K562 (cell line): ENCODE results near the gene PLXNB2. TPM values are rescaled to one million over a fixed set of nuclear protein-coding genes. Genes with fewer than 3 reads are reported as not detected.

Experiments
- ATAC-seq: fragments of 200-7000 bp; cut with Tn5 transposase; 3 replicates; pipeline ENCODE4 v1.9.1; 2020; ENCODE audit warnings: moderate library complexity
- BruUV-seq: library from RNA; stranded (reverse); fragments of 400-500 nt; replicated peaks from 2 replicates; lab custom pipeline; 2021; lab: Mats Ljungman, UMichigan
- CTCF ChIA-PET: fragments of 300-600 bp; formaldehyde crosslinking; extraction: SDS; loops from one replicate; lab custom pipeline; 2021; ENCODE audit warnings: low intra/inter-chr PET ratio; lab: Yijun Ruan, JAX
- POLR2A ChIA-PET: fragments of 300-600, 350-650 bp; sonication (Branson Sonifier 250); formaldehyde crosslinking; extraction: SDS; loops from one replicate; lab custom pipeline; 2021; ENCODE audit warnings: antibody characterized with exemption, inconsistent platforms; lab: Yijun Ruan, JAX
- DNase-seq, 4 experiments: peaks; one replicate each; pipeline versions ENCODE4 v3.0.0 to v3.0.0-alpha.2; 2011 to 2018; ENCODE audit warnings: low spot score in 3 of 4, mixed read lengths in 3 of 4; ENCODE audit errors: extremely low read depth in 1 of 4
- FAIRE-seq: peaks from 2 replicates; lab custom pipeline; 2011; peaks lifted over from hg19 to GRCh38; lab: Jason Lieb, UNC
- H2AFZ ChIP-seq: 2 replicates; pipeline ENCODE4 v1.6.0; 2011; ENCODE audit warnings: low read depth, low read length, control low read depth, inconsistent platforms
- H3K27ac ChIP-seq: fragments of 200-600 bp; 3 replicates; pipeline ENCODE4 v1.8.0; 2011; ENCODE audit warnings: low read depth, mild to moderate bottlenecking, control low read depth, inconsistent platforms, low read length, moderate library complexity, mixed read lengths; ENCODE audit errors: extremely low read depth
- H3K27me3 ChIP-seq, 2 experiments: fragments of 300-600 bp in 1 of 2; 2 replicates in 1 of 2; 3 replicates in 1 of 2; pipeline versions ENCODE4 v1.6.0 to v1.8.0; 2011; ENCODE audit warnings: inconsistent platforms in 2 of 2, low read length in 2 of 2, mild to moderate bottlenecking in 1 of 2, mixed read lengths in 1 of 2, moderate library complexity in 1 of 2; ENCODE audit not compliant: control insufficient read depth in 2 of 2, insufficient read depth in 2 of 2
- H3K36me3 ChIP-seq: fragments of 300-600 bp; 3 replicates; pipeline ENCODE4 v1.8.0; 2011; ENCODE audit warnings: mild to moderate bottlenecking, low read length, inconsistent platforms; ENCODE audit not compliant: control insufficient read depth, insufficient read depth
- H3K4me1 ChIP-seq, 2 experiments: fragments of 200-600 bp in 1 of 2; replicated peaks in 1 of 2; 2 replicates in 1 of 2; 3 replicates in 1 of 2; pipeline versions ENCODE4 v1.5.1 to v1.8.0; 2011; ENCODE audit warnings: inconsistent platforms in 2 of 2, low read length in 2 of 2, mild to moderate bottlenecking in 1 of 2, mixed read lengths in 1 of 2, moderate library complexity in 1 of 2; ENCODE audit not compliant: control insufficient read depth in 2 of 2, insufficient read depth in 2 of 2
- H3K4me2 ChIP-seq: 2 replicates; pipeline ENCODE4 v1.6.1; 2011; ENCODE audit warnings: low read length, control low read depth, inconsistent platforms, mixed read lengths; ENCODE audit not compliant: insufficient read depth
- H3K4me3 ChIP-seq: fragments of 200-600 bp; sonication (generic), shearing (Covaris generic); 2 replicates; pipeline ENCODE4 v1.5.1; 2016; ENCODE audit warnings: control low read depth, inconsistent platforms
- H3K79me2 ChIP-seq: fragments of 200-600 bp; 3 replicates; pipeline ENCODE4 v1.8.0; 2011; ENCODE audit warnings: low read length, inconsistent platforms; ENCODE audit not compliant: control insufficient read depth, insufficient read depth
- H3K9ac ChIP-seq, 2 experiments: 2 replicates each; pipeline versions ENCODE4 v1.6.0 to v1.6.1; 2011; ENCODE audit warnings: low read depth in 2 of 2, low read length in 2 of 2, control low read depth in 1 of 2, inconsistent platforms in 1 of 2, mild to moderate bottlenecking in 1 of 2, mixed read lengths in 1 of 2; ENCODE audit not compliant: insufficient read depth in 1 of 2
- H3K9me1 ChIP-seq: one replicate; pipeline ENCODE4 v1.6.0; 2011; ENCODE audit warnings: inconsistent platforms, mild to moderate bottlenecking, low read length, moderate library complexity; ENCODE audit not compliant: control insufficient read depth, insufficient read depth
- H3K9me3 ChIP-seq: replicated peaks from 2 replicates; pipeline ENCODE4 v1.5.1; 2011; ENCODE audit warnings: low read depth, low read length, inconsistent platforms; ENCODE audit not compliant: control insufficient read depth, insufficient read depth
- H4K20me1 ChIP-seq: replicated peaks from 2 replicates; pipeline ENCODE4 v1.6.1; 2011; ENCODE audit warnings: low read length, inconsistent platforms, mixed read lengths; ENCODE audit not compliant: control insufficient read depth, insufficient read depth
- ARID1B ChIP-seq: fragments of 450-650 bp; IDR thresholded peaks from 2 replicates; pipeline ENCODE4 v1.6.1; 2016; ENCODE audit warnings: antibody characterized with exemption, mild to moderate bottlenecking, inconsistent platforms
- BMI1 ChIP-seq: fragments of 150-350 bp; IDR thresholded peaks from 2 replicates; pipeline ENCODE4 v1.6.1; 2014; ENCODE audit warnings: low read length
- CAMTA2 ChIP-seq: fragments of 250-450 bp; sonication (Bioruptor Pico); conservative IDR thresholded peaks from 2 replicates; pipeline ENCODE4 v1.5.1; 2022
- CBFA2T3 ChIP-seq: fragments of 450-650 bp; IDR thresholded peaks from 2 replicates; pipeline ENCODE4 v1.6.1; 2017
- CREM ChIP-seq: IDR thresholded peaks from 2 replicates; pipeline ENCODE4 v1.6.1; 2014; ENCODE audit warnings: antibody characterized with exemption, low read depth
- CTBP1 ChIP-seq: fragments of 450-650 bp; IDR thresholded peaks from 2 replicates; pipeline ENCODE4 v1.6.1; 2016; ENCODE audit warnings: borderline replicate concordance
- DACH1 ChIP-seq: fragments of 450-650 bp; IDR thresholded peaks from 2 replicates; pipeline ENCODE4 v1.6.1; 2018; ENCODE audit not compliant: partially characterized antibody
- ETV1 ChIP-seq: fragments of 450-650 bp; conservative IDR thresholded peaks from 2 replicates; pipeline ENCODE4 v1.6.1; 2016; ENCODE audit warnings: missing genetic modification characterization, control low read depth, low read depth, missing compliant biosample characterization
- LEF1 ChIP-seq: fragments of 450-650 bp; IDR thresholded peaks from 2 replicates; pipeline ENCODE4 v1.6.1; 2016; ENCODE audit warnings: mild to moderate bottlenecking
- MAZ ChIP-seq, 2 experiments: fragments of 450-650 bp in 1 of 2; sonication (generic) in 1 of 2; formaldehyde crosslinking; IDR thresholded peaks in 1 of 2; conservative IDR thresholded peaks in 1 of 2; 2 replicates each; pipeline versions ENCODE4 v1.4.0 to v1.5.0; 2020; ENCODE audit warnings: mild to moderate bottlenecking in 1 of 2, missing genetic modification reagents in 1 of 2
- MCM5 ChIP-seq: fragments of 450-650 bp; IDR thresholded peaks from 2 replicates; pipeline ENCODE4 v1.6.1; 2016; ENCODE audit warnings: low read depth
- MCM7 ChIP-seq, 2 experiments: fragments of 450-650 bp; IDR thresholded peaks; 2 replicates each; pipeline ENCODE4 v1.6.1; 2016 to 2018
- PHF8 ChIP-seq: fragments of 200-600 bp; sonication (generic); IDR thresholded peaks from 2 replicates; pipeline ENCODE4 v1.6.1; 2012; ENCODE audit warnings: mixed run types, mild to moderate bottlenecking, inconsistent platforms, low read length, moderate library complexity, borderline replicate concordance
- RBFOX2 ChIP-seq: fragments of 200-400 bp; formaldehyde crosslinking; IDR thresholded peaks from 2 replicates; pipeline ENCODE4 v1.6.1; 2017; ENCODE audit warnings: low read depth, mild to moderate bottlenecking, low read length, moderate library complexity
- RNF2 ChIP-seq: sonication (generic); IDR thresholded peaks from 2 replicates; pipeline ENCODE4 v1.6.1; 2016
- TBP ChIP-seq: optimal IDR thresholded peaks from 2 replicates; pipeline ENCODE3; 2011; ENCODE audit warnings: low read depth, low read length, improper control_type of control experiment
- TEAD2 ChIP-seq: fragments of 450-650 bp; IDR thresholded peaks from 2 replicates; pipeline ENCODE4 v1.6.1; 2016; ENCODE audit warnings: missing genetic modification characterization, control low read depth, missing compliant biosample characterization
- YBX1 ChIP-seq: fragments of 450-650 bp; IDR thresholded peaks from 2 replicates; pipeline ENCODE4 v1.7.1; 2016; ENCODE audit warnings: mild to moderate bottlenecking
- ZNF12 ChIP-seq: sonication (generic); formaldehyde crosslinking; IDR thresholded peaks from 2 replicates; pipeline ENCODE4 v1.4.0; 2020; ENCODE audit warnings: mild to moderate bottlenecking, missing genetic modification reagents
- ZNF263 ChIP-seq: sonication (generic); formaldehyde crosslinking; IDR thresholded peaks from 2 replicates; pipeline ENCODE4 v1.8.0; 2022; ENCODE audit warnings: mild to moderate bottlenecking, missing genetic modification reagents, borderline replicate concordance
- WGBS: fragments of 100-300 bp; shearing (Covaris generic); methylation state at CpG from one replicate; pipeline ENCODE4 v1.1.6; 2016; ENCODE audit warnings: low coverage, mixed read lengths; ENCODE audit not compliant: insufficient coverage; ENCODE audit errors: missing lambda C conversion rate; 5-methylcytosine and 5-hydroxymethylcytosine counted together
- in situ Hi-C: fragments of 300-500 bp; cut with MboI; formaldehyde crosslinking; loops from 4 replicates; pipeline ENCODE4 v1.15.0; 2018; ENCODE audit warnings: inconsistent platforms, mixed read lengths
- intact Hi-C: fragments of 100-400 bp; cut with micrococcal nuclease; formaldehyde crosslinking; loops from 2 replicates; pipeline ENCODE4 v1.14.2; 2022
- polyA plus RNA-seq, 8 experiments: library from polyadenylated mRNA; depleted of rRNA in 4 of 8; stranded (reverse) in 5 of 8; unstranded in 3 of 8; fragments of >200 nt; fragmentation: Nextera tagmentation in 2 of 8; fragmentation: Illumina TruSeq in 1 of 8; extraction: Ambion mirVana in 2 of 8; extraction: Trizol in 1 of 8; gene quantifications; 2 replicates each; pipeline versions ENCODE4 v1.2.1 to v1.2.3, GENCODE V29; 2011 to 2014; ENCODE audit warnings: inconsistent platforms in 1 of 8, missing spikeins in 1 of 8
- total RNA-seq, 7 experiments: library from RNA; depleted of rRNA in 6 of 7; stranded (reverse); fragments of >200 nt in 6 of 7; fragmentation: Illumina TruSeq in 2 of 7; extraction: Trizol in 2 of 7; gene quantifications; 2 replicates each; pipeline versions ENCODE4 v1.2.1 to v1.2.3, GENCODE V29; 2011 to 2021; ENCODE audit warnings: low replicate concordance in 1 of 7
- TF ChIP-seq, protein P1 (sequence below): sonication (generic); formaldehyde crosslinking; IDR thresholded peaks from 2 replicates; pipeline ENCODE4 v1.8.1; 2022; ENCODE audit warnings: missing genetic modification reagents
- TF ChIP-seq, protein P2 (sequence below): fragments of 200-800 bp; sonication (Bioruptor generic); IDR thresholded peaks from 2 replicates; pipeline ENCODE4 v1.6.1; 2017; ENCODE audit warnings: missing genetic modification characterization, missing compliant biosample characterization
- TF ChIP-seq, protein P3 (sequence below): sonication (generic); formaldehyde crosslinking; IDR thresholded peaks from 2 replicates; pipeline ENCODE4 v1.8.0; 2022; ENCODE audit warnings: missing genetic modification reagents, mild to moderate bottlenecking, moderate library complexity, borderline replicate concordance

The PLXNB2 gene
- total and polyA plus RNA-seq, 9 of the 15 experiments (the other 6 are each of a cell fraction or from before 2014, with no cell fraction given), result 0.15 to 45.1 (median 13.6) TPM

DNA sequence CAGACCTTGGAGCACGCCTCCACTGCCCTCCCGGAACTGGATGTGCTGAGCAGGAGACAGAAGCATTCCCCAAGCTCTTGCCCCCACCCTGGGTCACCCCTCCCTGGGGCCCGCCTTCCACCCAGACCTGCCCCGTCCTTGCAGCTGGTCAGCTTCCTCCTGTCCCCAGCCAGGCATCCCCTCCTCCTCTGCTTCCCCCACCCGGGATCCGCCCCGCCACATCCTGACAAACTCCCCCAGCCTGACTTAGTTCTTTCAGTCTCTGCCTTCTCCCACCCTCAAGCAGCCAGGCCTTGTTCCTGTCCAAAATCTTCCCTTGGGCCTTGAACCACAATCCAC is 1.1 kb upstream of the PLXNB2 start:
- DNase-seq (peak; percentile 54 to 82 (median 66)), ATAC-seq (peak; percentile 72), FAIRE-seq (peak; percentile 69)
- no TSS peak for BruUV-seq
- in situ Hi-C loops, result no loop called here
- Histone ChIP-seq H3K27me3 (no peaks in the 10 kb centered on the region), H3K27ac (peak overlapping the region; percentile 57), H3K4me3 (no peak overlapping the region), H3K4me1 (peaks cover 34 to 86% of the 10 kb centered on the region in 2 experiments), H4K20me1 (no peaks in the 10 kb centered on the region), H3K9me1 (no peaks in the 10 kb centered on the region), H3K9me3 (no peaks in the 10 kb centered on the region), H3K36me3 (no peaks in the 10 kb centered on the region), H3K9ac (peak overlapping the region in 1 of 2 experiments; percentile 83; a peak in 2 of 4 replicates), H3K79me2 (peaks cover 34% of the 10 kb centered on the region), H2AFZ (no peak overlapping the region), H3K4me2 (peak overlapping the region; percentile 17)
- WGBS, result no CpG with 5 or more reads among the region's 7 CpGs
- intact Hi-C loops, result no loop called here
- POLR2A ChIA-PET, result interaction anchor here (0.5 to 1.1 kb wide), 2 partner anchors 12 to 14 kb away, joined by 4 to 5 read pairs; no protein-coding TSS in a partner anchor
- CTCF ChIA-PET, result no interaction called here
- TF ChIP-seq BMI1, result no peak
- TF ChIP-seq DACH1, result peak; percentile 32
- 0 out of 2 replicates have a peak, but pooled peaks have one; percentile 30 for TF ChIP-seq CBFA2T3
- TF ChIP-seq, protein P1, sequence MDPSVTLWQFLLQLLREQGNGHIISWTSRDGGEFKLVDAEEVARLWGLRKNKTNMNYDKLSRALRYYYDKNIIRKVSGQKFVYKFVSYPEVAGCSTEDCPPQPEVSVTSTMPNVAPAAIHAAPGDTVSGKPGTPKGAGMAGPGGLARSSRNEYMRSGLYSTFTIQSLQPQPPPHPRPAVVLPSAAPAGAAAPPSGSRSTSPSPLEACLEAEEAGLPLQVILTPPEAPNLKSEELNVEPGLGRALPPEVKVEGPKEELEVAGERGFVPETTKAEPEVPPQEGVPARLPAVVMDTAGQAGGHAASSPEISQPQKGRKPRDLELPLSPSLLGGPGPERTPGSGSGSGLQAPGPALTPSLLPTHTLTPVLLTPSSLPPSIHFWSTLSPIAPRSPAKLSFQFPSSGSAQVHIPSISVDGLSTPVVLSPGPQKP (CRISPR knock-in tag), result no peak
- TF ChIP-seq MCM5, result no peak
- peak; percentile 33; the same call in 1 of the 2 replicates for TF ChIP-seq RBFOX2
- TF ChIP-seq ETV1 (tag), result peak; percentile 67
- TF ChIP-seq CAMTA2 (CRISPR knock-in tag), result no peak
- 0 out of 2 replicates have a peak, but pooled peaks have one; percentile 0 for TF ChIP-seq PHF8
- peak; percentile 29 to 63; a peak in 2 of 4 replicates for TF ChIP-seq MAZ (CRISPR knock-in tag; conservative IDR thresholded peaks at IDR 0.05 in 1 of 2, IDR thresholded peaks at IDR 0.05 in 1 of 2)
- peak; percentile 14; the same call in 1 of the 2 replicates for TF ChIP-seq CREM
- peak; percentile 19; the same call in 1 of the 2 replicates for TF ChIP-seq CTBP1
- TF ChIP-seq TBP, result peak; percentile 29
- peak; percentile 59; the same call in 1 of the 2 replicates for TF ChIP-seq RNF2
- no peak for TF ChIP-seq ZNF12 (CRISPR knock-in tag)
- TF ChIP-seq, protein P2, sequence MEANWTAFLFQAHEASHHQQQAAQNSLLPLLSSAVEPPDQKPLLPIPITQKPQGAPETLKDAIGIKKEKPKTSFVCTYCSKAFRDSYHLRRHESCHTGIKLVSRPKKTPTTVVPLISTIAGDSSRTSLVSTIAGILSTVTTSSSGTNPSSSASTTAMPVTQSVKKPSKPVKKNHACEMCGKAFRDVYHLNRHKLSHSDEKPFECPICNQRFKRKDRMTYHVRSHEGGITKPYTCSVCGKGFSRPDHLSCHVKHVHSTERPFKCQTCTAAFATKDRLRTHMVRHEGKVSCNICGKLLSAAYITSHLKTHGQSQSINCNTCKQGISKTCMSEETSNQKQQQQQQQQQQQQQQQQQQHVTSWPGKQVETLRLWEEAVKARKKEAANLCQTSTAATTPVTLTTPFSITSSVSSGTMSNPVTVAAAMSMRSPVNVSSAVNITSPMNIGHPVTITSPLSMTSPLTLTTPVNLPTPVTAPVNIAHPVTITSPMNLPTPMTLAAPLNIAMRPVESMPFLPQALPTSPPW (CRISPR knock-in tag), result peak; percentile 73; the same call in 1 of the 2 replicates
- TF ChIP-seq, protein P3, sequence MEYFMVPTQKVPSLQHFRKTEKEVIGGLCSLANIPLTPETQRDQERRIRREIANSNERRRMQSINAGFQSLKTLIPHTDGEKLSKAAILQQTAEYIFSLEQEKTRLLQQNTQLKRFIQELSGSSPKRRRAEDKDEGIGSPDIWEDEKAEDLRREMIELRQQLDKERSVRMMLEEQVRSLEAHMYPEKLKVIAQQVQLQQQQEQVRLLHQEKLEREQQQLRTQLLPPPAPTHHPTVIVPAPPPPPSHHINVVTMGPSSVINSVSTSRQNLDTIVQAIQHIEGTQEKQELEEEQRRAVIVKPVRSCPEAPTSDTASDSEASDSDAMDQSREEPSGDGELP (CRISPR knock-in tag), result peak; percentile 89
- TF ChIP-seq TEAD2 (tag), result no peak
- TF ChIP-seq ARID1B, result peak; percentile 31; the same call in 1 of the 2 replicates
- peak; percentile 45; the same call in 1 of the 2 replicates for TF ChIP-seq LEF1
- TF ChIP-seq YBX1, result no peak
- TF ChIP-seq MCM7 (IDR thresholded peaks at IDR 0.05), result no peak
- no peak for TF ChIP-seq ZNF263
